Activated T-cell treated with anti-CD3 and anti-CD28 coated beads, Interleukin-2, amount 50 U/mL, for 4 hours (primary cell): ENCODE results near the gene ABI1. TPM values are rescaled to one million over a fixed set of nuclear protein-coding genes. Genes with fewer than 3 reads are reported as not detected.
A peak's percentile ranks its signal among the peaks of the same experiment; 100 is the strongest.
"Not testable (repeated sequence)": the region's sequence is repeated elsewhere in the genome, so short reads cannot be mapped to it uniquely, and the experiment has no call there.

Experiments
- ATAC-seq, 2 donors: fragments of 200-7000 bp; cut with Tn5 transposase; one replicate each; pipeline ENCODE4 v1.10.0; 2021
- DNase-seq: peaks from one replicate; pipeline ENCODE4 v3.0.0-alpha.2; 2020
- H3K27me3 Mint-ChIP-seq: one replicate; pipeline ENCODE4 v1.8.0; 2021; ENCODE audit warnings: low read depth, mixed read lengths
- H3K36me3 Mint-ChIP-seq: one replicate; pipeline ENCODE4 v1.8.0; 2022; ENCODE audit warnings: mixed read lengths; ENCODE audit not compliant: insufficient read depth
- H3K4me1 Mint-ChIP-seq: one replicate; pipeline ENCODE4 v1.8.0; 2021; ENCODE audit warnings: low read depth, mixed read lengths
- H3K4me3 Mint-ChIP-seq: one replicate; pipeline ENCODE4 v1.8.0; 2021; ENCODE audit warnings: mild to moderate bottlenecking, moderate library complexity, mixed read lengths
- H3K9me3 Mint-ChIP-seq: one replicate; pipeline ENCODE4 v1.8.0; 2021; ENCODE audit warnings: mixed read lengths
- total RNA-seq, 3 donors: library from RNA; stranded (reverse); gene quantifications; one replicate each; pipeline ENCODE4 v1.2.1, GENCODE V29; 2021

The ABI1 gene
- 10 to 100 TPM; 36.0 to 40.6 (median 39.1) TPM for total RNA-seq

GRCh38 chr10:26860443-26861204 lies at the start of gene ABI1:
Gene ABI1 (minus strand): TSS chr10:26860958. CDS start chr10:26860863, 95 bp downstream.
- no peaks in the 10 kb centered on the region for H3K27me3 Mint-ChIP-seq
- H3K4me3 Mint-ChIP-seq = peak within 1 kb of the TSS; percentile 99
- no peaks in the 10 kb centered on the region for H3K9me3 Mint-ChIP-seq
- ATAC-seq (peak; percentile 91), DNase-seq (peak; percentile 97)
- H3K36me3 Mint-ChIP-seq = peaks cover 2% of the 10 kb centered on the region
- peaks cover 28% of the 10 kb centered on the region for H3K4me1 Mint-ChIP-seq

GRCh38 chr10:26909753-26910152 lies 49.0 kb upstream of the ABI1 start:
- ATAC-seq = no peak
- no peaks in the 10 kb centered on the region for H3K9me3 Mint-ChIP-seq
- H3K27me3 Mint-ChIP-seq = no peaks in the 10 kb centered on the region
- DNase-seq = no peak
- no peaks in the 10 kb centered on the region for H3K36me3 Mint-ChIP-seq
- no peaks in the 10 kb centered on the region for H3K4me1 Mint-ChIP-seq
- no peak overlapping the region for H3K4me3 Mint-ChIP-seq

- H3K4me1 Mint-ChIP-seq, H3K27me3 Mint-ChIP-seq: not testable (repeated sequence)
Measured at GRCh38 chr10:26905253-26905781, 44.6 kb upstream of the ABI1 start.

GRCh38 chr10:26903431-26904217 lies 42.9 kb upstream of the ABI1 start:
- H3K9me3 Mint-ChIP-seq = no peaks in the 10 kb centered on the region
- H3K4me1 Mint-ChIP-seq = no peaks in the 10 kb centered on the region
- ATAC-seq (no peak), DNase-seq (no peak)
- H3K36me3 Mint-ChIP-seq = no peaks in the 10 kb centered on the region
- H3K27me3 Mint-ChIP-seq = peaks cover 3% of the 10 kb centered on the region
- H3K4me3 Mint-ChIP-seq = no peak overlapping the region

More at GRCh38 chr10:26905253-26905781, 44.6 kb upstream of the ABI1 start:
- DNase-seq, H3K36me3 Mint-ChIP-seq, ATAC-seq, H3K9me3 Mint-ChIP-seq, H3K4me3 Mint-ChIP-seq: not testable (repeated sequence)

- not testable (repeated sequence) for H3K36me3 Mint-ChIP-seq, H3K27me3 Mint-ChIP-seq, H3K4me1 Mint-ChIP-seq, ATAC-seq, DNase-seq, H3K4me3 Mint-ChIP-seq, H3K9me3 Mint-ChIP-seq
Measured at GRCh38 chr10:26892306-26892923, 31.7 kb upstream of the ABI1 start.

DNA sequence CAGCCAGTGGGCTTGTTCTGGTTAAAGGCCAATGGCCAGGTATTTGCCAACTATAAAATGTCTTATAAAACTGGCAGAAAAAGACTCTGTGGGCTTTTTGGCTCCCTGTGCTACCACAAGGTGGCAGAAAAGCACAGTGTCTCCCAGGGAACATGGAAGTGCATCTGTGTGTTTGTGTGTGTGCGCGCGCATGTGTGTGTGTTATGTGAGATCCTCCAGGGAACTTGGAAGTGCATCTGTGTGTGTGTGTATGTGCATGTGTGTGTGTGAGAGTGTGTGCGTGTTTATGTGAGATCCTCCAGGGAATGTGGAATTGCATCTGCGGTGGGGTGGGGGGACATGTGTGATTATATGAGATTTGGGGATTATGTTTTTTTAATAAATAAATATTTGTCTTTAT lies 30.2 kb upstream of the ABI1 start:
- Mint-ChIP-seq H3K36me3 (no peaks in the 10 kb centered on the region), H3K4me3 (no peak overlapping the region), H3K4me1 (no peaks in the 10 kb centered on the region), H3K9me3 (peaks cover 5% of the 10 kb centered on the region), H3K27me3 (peaks cover 8% of the 10 kb centered on the region)
- ATAC-seq (peak in 1 of 2 donors; percentile 46), DNase-seq (no peak)

GRCh38 chr10:26887611-26888215 lies 27.0 kb upstream of the ABI1 start:
- DNase-seq = no peak
- no peak overlapping the region for H3K4me3 Mint-ChIP-seq
- no peak for ATAC-seq
- no peaks in the 10 kb centered on the region for H3K4me1 Mint-ChIP-seq
- no peaks in the 10 kb centered on the region for H3K9me3 Mint-ChIP-seq
- peaks cover 6% of the 10 kb centered on the region for H3K27me3 Mint-ChIP-seq
- H3K36me3 Mint-ChIP-seq = no peaks in the 10 kb centered on the region

DNA sequence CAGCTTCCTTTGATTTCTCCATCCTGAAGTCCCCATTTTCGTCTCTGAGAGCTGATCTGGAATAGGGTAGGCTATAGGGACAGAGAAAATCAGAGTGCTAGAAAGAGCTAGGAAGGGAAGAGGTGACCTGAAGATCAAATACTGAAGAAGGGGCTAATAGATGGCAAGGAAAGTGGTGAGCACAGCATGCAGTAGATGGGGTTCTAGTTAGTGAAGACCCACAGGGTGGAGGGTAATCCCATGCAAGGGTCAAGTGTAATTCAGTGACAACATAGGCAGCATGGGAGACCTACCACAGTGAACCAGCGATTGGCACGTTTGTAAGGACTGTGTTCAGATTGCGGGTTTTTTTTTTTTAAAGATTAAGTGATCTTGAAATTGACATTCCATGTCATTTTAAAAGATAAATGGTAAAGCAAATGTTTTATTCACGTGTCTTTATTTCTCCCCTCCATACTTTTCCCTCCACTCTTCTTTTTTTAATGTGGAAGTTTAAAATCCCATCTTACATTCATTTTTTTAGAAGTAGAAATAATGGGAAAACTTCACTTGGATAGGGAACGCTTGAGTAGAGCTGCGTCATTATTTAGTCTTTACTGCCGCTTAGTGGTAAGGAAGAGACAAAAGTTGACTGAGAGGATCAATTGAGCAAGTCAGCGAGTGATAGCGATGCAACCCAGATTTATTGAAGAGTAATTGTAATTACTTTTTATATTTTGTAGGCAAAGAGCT lies 21.0 kb upstream of the ABI1 start:
- H3K9me3 Mint-ChIP-seq = no peaks in the 10 kb centered on the region
- no peaks in the 10 kb centered on the region for H3K36me3 Mint-ChIP-seq
- H3K27me3 Mint-ChIP-seq = peaks cover 14% of the 10 kb centered on the region
- H3K4me3 Mint-ChIP-seq = no peak overlapping the region
- ATAC-seq (peak; percentile 57 to 62), DNase-seq (no peak)
- H3K4me1 Mint-ChIP-seq = peaks cover 1% of the 10 kb centered on the region

DNA sequence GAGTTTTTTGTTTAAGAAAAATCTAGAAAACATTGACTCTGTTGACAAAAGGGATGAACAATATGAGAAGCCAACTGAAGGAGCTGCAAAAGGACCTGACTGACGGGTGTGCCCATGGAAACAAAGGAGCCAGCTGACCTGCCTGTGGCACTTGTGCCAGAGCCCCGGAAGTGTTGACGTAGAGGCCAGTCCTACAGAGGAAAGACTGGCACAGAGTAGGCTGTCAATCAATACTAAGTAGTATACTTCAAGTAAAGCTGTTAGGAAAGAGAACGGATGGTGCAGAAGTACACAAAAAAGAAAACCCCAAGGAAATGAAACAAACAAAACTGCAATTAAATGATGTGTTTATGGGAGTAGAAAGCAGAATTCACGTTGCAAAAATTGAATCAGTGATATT lies 19.0 kb upstream of the ABI1 start:
- Mint-ChIP-seq H3K36me3 (no peaks in the 10 kb centered on the region), H3K27me3 (peaks cover 11% of the 10 kb centered on the region), H3K4me3 (no peak overlapping the region), H3K9me3 (no peaks in the 10 kb centered on the region), H3K4me1 (peaks cover 1% of the 10 kb centered on the region)
- ATAC-seq (no peak), DNase-seq (no peak)

DNA sequence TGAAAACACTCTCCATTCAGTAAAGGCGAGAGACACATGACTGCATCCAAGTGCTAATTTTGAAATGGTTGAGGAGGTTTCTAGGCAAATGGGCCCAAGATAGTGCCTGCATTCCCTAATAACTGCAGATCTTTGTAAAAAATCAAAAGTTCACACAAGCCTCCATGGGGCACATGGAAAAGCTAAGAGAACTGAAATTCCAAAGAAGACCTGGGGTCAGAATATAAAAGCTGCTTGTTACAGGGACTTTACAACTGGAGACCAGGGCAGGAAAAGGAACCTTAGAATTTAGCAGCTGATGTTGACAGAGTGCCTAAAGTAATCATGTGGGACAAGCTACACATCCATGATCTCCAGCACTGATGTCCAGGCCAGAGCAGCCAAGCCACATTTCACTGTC lies 10.0 kb upstream of the ABI1 start:
- no peaks in the 10 kb centered on the region for H3K9me3 Mint-ChIP-seq
- DNase-seq (no peak), ATAC-seq (no peak)
- no peak overlapping the region for H3K4me3 Mint-ChIP-seq
- peaks cover 6% of the 10 kb centered on the region for H3K4me1 Mint-ChIP-seq
- H3K27me3 Mint-ChIP-seq = no peaks in the 10 kb centered on the region
- no peaks in the 10 kb centered on the region for H3K36me3 Mint-ChIP-seq

GRCh38 chr10:26869528-26869927 lies 8.8 kb upstream of the ABI1 start:
- Mint-ChIP-seq H3K4me1 (peaks cover 6% of the 10 kb centered on the region), H3K27me3 (no peaks in the 10 kb centered on the region), H3K4me3 (no peak overlapping the region), H3K36me3 (no peaks in the 10 kb centered on the region), H3K9me3 (no peaks in the 10 kb centered on the region)
- DNase-seq (no peak), ATAC-seq (peak; percentile 41 to 46)

DNA sequence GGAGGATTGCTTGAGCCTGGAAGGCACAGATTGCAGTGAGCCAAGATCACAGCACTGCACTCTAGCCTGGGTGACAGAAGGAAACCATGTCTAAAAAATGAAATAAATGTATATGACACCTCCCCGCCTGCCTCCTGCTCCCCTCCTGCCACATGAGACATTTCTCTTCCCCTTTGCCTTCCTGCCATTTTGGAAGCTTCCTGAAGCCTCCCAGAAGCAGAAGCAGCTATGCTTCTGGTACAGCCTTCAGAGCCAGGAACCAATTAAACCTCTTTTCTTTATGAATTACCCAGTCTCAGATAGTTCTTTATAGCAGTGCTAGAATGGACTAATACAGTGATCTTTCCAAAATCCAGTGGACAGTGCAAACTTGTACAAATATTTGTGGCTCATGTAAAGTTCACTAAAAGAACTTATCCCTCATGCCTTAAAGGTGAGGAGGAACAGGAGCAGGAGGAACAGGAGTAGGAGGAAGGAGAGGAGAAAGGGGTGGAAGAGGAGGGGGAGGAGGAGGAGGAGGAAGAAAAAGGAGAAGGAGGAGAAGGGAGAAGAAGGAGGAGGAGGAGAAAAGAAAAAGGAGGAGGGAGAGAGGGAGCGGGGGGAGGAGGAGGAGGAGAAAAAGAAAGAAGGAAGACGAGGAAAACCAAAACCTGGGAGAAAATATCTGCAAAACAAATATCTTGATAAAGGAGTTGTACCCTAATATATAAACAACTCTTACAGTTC lies 2.8 kb upstream of the ABI1 start:
- no peaks in the 10 kb centered on the region for H3K36me3 Mint-ChIP-seq
- DNase-seq = no peak
- no peaks in the 10 kb centered on the region for H3K9me3 Mint-ChIP-seq
- no peak for ATAC-seq
- H3K27me3 Mint-ChIP-seq = no peaks in the 10 kb centered on the region
- H3K4me3 Mint-ChIP-seq = no peak overlapping the region
- H3K4me1 Mint-ChIP-seq = peaks cover 10% of the 10 kb centered on the region
